ENCODE data around the gene EMP3. TPM values are rescaled to one million over a fixed set of nuclear protein-coding genes. Genes with fewer than 3 reads are reported as not detected.

The EMP3 gene
- total RNA-seq, 4 donors from 2014 or later: 48.6 to 173 (median 58.9) TPM

- no peak for DNase-seq (ENCODE audit: low spot score)
- no peak for ATAC-seq (ENCODE audit: low FRiP score)
- TF ChIP-seq CTCF (IDR thresholded peaks at IDR 0.05): no peak
Observed at GRCh38 chr19:48346191-48346590, 20.8 kb downstream of the EMP3 start.

GRCh38 chr19:48348045-48348444 lies 22.7 kb downstream of the EMP3 start:
- no peak for ATAC-seq (ENCODE audit: low FRiP score)
- no peak for TF ChIP-seq CTCF (IDR thresholded peaks at IDR 0.05)
- no peak for DNase-seq (ENCODE audit: low spot score)

- no peak for TF ChIP-seq CTCF (IDR thresholded peaks at IDR 0.05)
Observed at GRCh38 chr19:48348737-48349136, 23.4 kb downstream of the EMP3 start.

GRCh38 chr19:48350856-48351255 lies 25.5 kb downstream of the EMP3 start:
- DNase-seq (ENCODE audit: low spot score) (no peak), ATAC-seq (ENCODE audit: low FRiP score) (no peak)
- TF ChIP-seq CTCF (IDR thresholded peaks at IDR 0.05): no peak

More at GRCh38 chr19:48348737-48349136, 23.4 kb downstream of the EMP3 start:
- DNase-seq (ENCODE audit: low spot score): no peak
- ATAC-seq (ENCODE audit: low FRiP score): no peak

GRCh38 chr19:48351341-48351752 lies 26.0 kb downstream of the EMP3 start:
- DNase-seq (ENCODE audit: low spot score) (peak; percentile 73), ATAC-seq (ENCODE audit: low FRiP score) (no peak)
- TF ChIP-seq CTCF (IDR thresholded peaks at IDR 0.05): no peak

GRCh38 chr19:48353677-48354076 lies 28.3 kb downstream of the EMP3 start:
- TF ChIP-seq CTCF (IDR thresholded peaks at IDR 0.05): no peak
- ATAC-seq (ENCODE audit: low FRiP score) (no peak), DNase-seq (ENCODE audit: low spot score) (no peak)

GRCh38 chr19:48354332-48354992 lies 29.1 kb downstream of the EMP3 start:
- no peak for TF ChIP-seq CTCF (IDR thresholded peaks at IDR 0.05)
- ATAC-seq (ENCODE audit: low FRiP score): no peak
- DNase-seq (ENCODE audit: low spot score): no peak

All from omental fat pad (tissue), 4 donors.